Liver (tissue), 9 donors: Measurements from ENCODE around the gene DIS3L2. TPM values are rescaled to one million over a fixed set of nuclear protein-coding genes. Genes with fewer than 3 reads are reported as not detected.

ENCODE experiments used
- DNase-seq: peaks from one replicate; pipeline ENCODE4 v3.0.0-alpha.2; 2017; ENCODE audit warnings: low spot score
- H3K27ac ChIP-seq, 2 donors: one replicate each; pipeline ENCODE4 v1.7.0; 2013; ENCODE audit warnings: inconsistent platforms in 2 of 2, low read length in 2 of 2, control low read depth in 1 of 2, low read depth in 1 of 2, mild to moderate bottlenecking in 1 of 2
- H3K27me3 ChIP-seq, 4 donors: one replicate each; pipeline versions ENCODE4 v1.6.1 to v1.7.0; 2013; ENCODE audit warnings: low read length in 3 of 4, inconsistent platforms in 1 of 4, mild to moderate bottlenecking in 1 of 4, moderate library complexity in 1 of 4; ENCODE audit not compliant: control insufficient read depth in 4 of 4, insufficient read depth in 4 of 4
- H3K36me3 ChIP-seq, 4 donors: one replicate each; pipeline versions ENCODE4 v1.6.1 to v1.7.0; 2013; ENCODE audit warnings: low read length in 3 of 4, mild to moderate bottlenecking in 3 of 4, low read depth in 1 of 4, moderate library complexity in 1 of 4; ENCODE audit not compliant: control insufficient read depth in 4 of 4, insufficient read depth in 3 of 4
- H3K4me1 ChIP-seq, 4 donors: one replicate each; pipeline versions ENCODE4 v1.6.1 to v1.7.0; 2013; ENCODE audit warnings: low read length in 3 of 4, mild to moderate bottlenecking in 3 of 4, moderate library complexity in 1 of 4; ENCODE audit not compliant: control insufficient read depth in 4 of 4, insufficient read depth in 4 of 4
- H3K4me3 ChIP-seq, 3 donors: one replicate each; pipeline versions ENCODE4 v1.6.1 to v1.7.0; 2013; ENCODE audit warnings: low read length in 3 of 3, control low read depth in 1 of 3, low read depth in 1 of 3, mild to moderate bottlenecking in 1 of 3
- H3K9ac ChIP-seq, 2 donors: one replicate each; pipeline ENCODE4 v1.7.0; 2013; ENCODE audit warnings: low read length in 2 of 2, mild to moderate bottlenecking in 2 of 2, moderate library complexity in 2 of 2, control low read depth in 1 of 2, low read depth in 1 of 2
- H3K9me3 ChIP-seq, 4 donors: one replicate each; pipeline versions ENCODE4 v1.6.1 to v1.7.0; 2013; ENCODE audit warnings: low read length in 3 of 4; ENCODE audit not compliant: control insufficient read depth in 4 of 4
- EGR1 ChIP-seq, 2 donors: IDR thresholded peaks; 2 replicates each; pipeline ENCODE4 v1.6.1; 2016 to 2018; ENCODE audit warnings: antibody characterized with exemption in 2 of 2, low read depth in 2 of 2
- FOXA1 ChIP-seq: IDR thresholded peaks from 2 replicates; pipeline ENCODE4 v1.6.1; 2016; ENCODE audit warnings: antibody characterized with exemption
- GABPA ChIP-seq, 2 donors: IDR thresholded peaks in 1 of 2; conservative IDR thresholded peaks in 1 of 2; 2 replicates each; pipeline ENCODE4 v1.6.1; 2016; ENCODE audit warnings: antibody characterized with exemption in 2 of 2, mild to moderate bottlenecking in 1 of 2, moderate library complexity in 1 of 2
- HNF4A ChIP-seq, 2 donors: conservative IDR thresholded peaks; 2 replicates each; pipeline ENCODE4 v1.6.1; 2016; ENCODE audit warnings: antibody characterized with exemption in 2 of 2, mild to moderate bottlenecking in 2 of 2
- HNF4G ChIP-seq: IDR thresholded peaks from 2 replicates; pipeline ENCODE4 v1.6.1; 2016; ENCODE audit warnings: antibody characterized with exemption
- JUND ChIP-seq, 2 donors: IDR thresholded peaks; 2 replicates each; pipeline ENCODE4 v1.6.1; 2016; ENCODE audit warnings: antibody characterized with exemption in 2 of 2
- NR2F2 ChIP-seq: IDR thresholded peaks from 2 replicates; pipeline ENCODE4 v1.6.1; 2016; ENCODE audit warnings: antibody characterized with exemption
- RAD21 ChIP-seq, 2 donors: IDR thresholded peaks; 2 replicates each; pipeline ENCODE4 v1.6.1; 2016; ENCODE audit warnings: antibody characterized with exemption in 2 of 2, mild to moderate bottlenecking in 2 of 2
- TAF1 ChIP-seq: conservative IDR thresholded peaks from 2 replicates; pipeline ENCODE4 v1.6.1; 2016; ENCODE audit warnings: antibody characterized with exemption, mild to moderate bottlenecking
- YY1 ChIP-seq: IDR thresholded peaks from 2 replicates; pipeline ENCODE4 v1.6.1; 2016; ENCODE audit warnings: antibody characterized with exemption, mild to moderate bottlenecking
- WGBS: extraction: QIAGEN DNeasy Blood & Tissue Kit; methylation state at CpG from one replicate; pipeline ENCODE4 v1.1.7; 2013; 5-methylcytosine and 5-hydroxymethylcytosine counted together
- polyA plus RNA-seq, 2 donors: library from polyadenylated mRNA; stranded (reverse) in 1 of 2; unstranded in 1 of 2; fragments of 200-250 nt in 1 of 2; fragments of >200 nt in 1 of 2; fragmentation: Nextera tagmentation in 1 of 2; extraction: Ambion mirVana in 1 of 2; gene quantifications; one replicate each; pipeline versions ENCODE4 v1.2.1 to v1.2.3, GENCODE V29; 2013 to 2015
- total RNA-seq, 2 donors: library from RNA; depleted of rRNA; stranded (reverse); fragments of >200 nt; gene quantifications; one replicate each; pipeline ENCODE4 v1.2.3, GENCODE V29; 2014
- TF ChIP-seq, protein P1 (sequence below): IDR thresholded peaks from 2 replicates; pipeline ENCODE4 v1.6.1; 2016; ENCODE audit warnings: antibody characterized with exemption, mild to moderate bottlenecking
- TF ChIP-seq, protein P2 (sequence below): IDR thresholded peaks from 2 replicates; pipeline ENCODE4 v1.6.1; 2016; ENCODE audit warnings: antibody characterized with exemption
- donor health status: healthy.
- donor health status: healthy.
- donor health status: healthy.
- donor health status: healthy.
- donor health status: healthy.

The DIS3L2 gene
- total and polyA plus RNA-seq, 4 donors, result 5.7 to 21.5 (median 8.8) TPM

DNA sequence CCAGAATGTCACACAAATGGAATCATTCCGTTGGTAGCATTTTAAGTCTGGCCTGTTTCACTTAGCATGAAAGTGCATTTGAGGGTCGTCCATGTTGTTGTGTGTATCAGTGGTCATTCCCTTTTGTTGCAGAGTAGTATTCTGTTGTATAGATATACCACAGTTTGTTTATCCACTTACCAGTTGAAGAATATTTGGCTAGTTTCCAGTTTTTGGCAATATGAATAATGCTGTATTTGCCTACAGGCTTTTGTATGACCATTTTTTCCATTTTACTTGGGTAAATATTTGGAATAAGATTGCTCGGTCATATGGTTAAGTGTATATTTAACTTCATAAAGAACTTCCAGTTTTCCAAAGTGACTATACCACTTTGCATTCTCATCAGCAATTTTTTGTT is 317.0 kb downstream of the DIS3L2 start:
- no peaks in the 10 kb centered on the region for H3K4me1 ChIP-seq
- H3K27me3 ChIP-seq, result no peaks in the 10 kb centered on the region
- no peak overlapping the region for H3K4me3 ChIP-seq
- no peak overlapping the region for H3K9ac ChIP-seq
- no peak overlapping the region for H3K27ac ChIP-seq
- TF ChIP-seq RAD21 (IDR thresholded peaks at IDR 0.05) (no peak), NR2F2 (no peak), FOXA1 (no peak), GABPA (IDR thresholded peaks at IDR 0.05 in 1 of 2, conservative IDR thresholded peaks at IDR 0.05 in 1 of 2) (no peak), HNF4A (conservative IDR thresholded peaks at IDR 0.05) (no peak), JUND (IDR thresholded peaks at IDR 0.05) (no peak), TAF1 (no peak)
- TF ChIP-seq, protein P1, sequence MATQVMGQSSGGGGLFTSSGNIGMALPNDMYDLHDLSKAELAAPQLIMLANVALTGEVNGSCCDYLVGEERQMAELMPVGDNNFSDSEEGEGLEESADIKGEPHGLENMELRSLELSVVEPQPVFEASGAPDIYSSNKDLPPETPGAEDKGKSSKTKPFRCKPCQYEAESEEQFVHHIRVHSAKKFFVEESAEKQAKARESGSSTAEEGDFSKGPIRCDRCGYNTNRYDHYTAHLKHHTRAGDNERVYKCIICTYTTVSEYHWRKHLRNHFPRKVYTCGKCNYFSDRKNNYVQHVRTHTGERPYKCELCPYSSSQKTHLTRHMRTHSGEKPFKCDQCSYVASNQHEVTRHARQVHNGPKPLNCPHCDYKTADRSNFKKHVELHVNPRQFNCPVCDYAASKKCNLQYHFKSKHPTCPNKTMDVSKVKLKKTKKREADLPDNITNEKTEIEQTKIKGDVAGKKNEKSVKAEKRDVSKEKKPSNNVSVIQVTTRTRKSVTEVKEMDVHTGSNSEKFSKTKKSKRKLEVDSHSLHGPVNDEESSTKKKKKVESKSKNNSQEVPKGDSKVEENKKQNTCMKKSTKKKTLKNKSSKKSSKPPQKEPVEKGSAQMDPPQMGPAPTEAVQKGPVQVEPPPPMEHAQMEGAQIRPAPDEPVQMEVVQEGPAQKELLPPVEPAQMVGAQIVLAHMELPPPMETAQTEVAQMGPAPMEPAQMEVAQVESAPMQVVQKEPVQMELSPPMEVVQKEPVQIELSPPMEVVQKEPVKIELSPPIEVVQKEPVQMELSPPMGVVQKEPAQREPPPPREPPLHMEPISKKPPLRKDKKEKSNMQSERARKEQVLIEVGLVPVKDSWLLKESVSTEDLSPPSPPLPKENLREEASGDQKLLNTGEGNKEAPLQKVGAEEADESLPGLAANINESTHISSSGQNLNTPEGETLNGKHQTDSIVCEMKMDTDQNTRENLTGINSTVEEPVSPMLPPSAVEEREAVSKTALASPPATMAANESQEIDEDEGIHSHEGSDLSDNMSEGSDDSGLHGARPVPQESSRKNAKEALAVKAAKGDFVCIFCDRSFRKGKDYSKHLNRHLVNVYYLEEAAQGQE, result no peak
- TF ChIP-seq, protein P2, sequence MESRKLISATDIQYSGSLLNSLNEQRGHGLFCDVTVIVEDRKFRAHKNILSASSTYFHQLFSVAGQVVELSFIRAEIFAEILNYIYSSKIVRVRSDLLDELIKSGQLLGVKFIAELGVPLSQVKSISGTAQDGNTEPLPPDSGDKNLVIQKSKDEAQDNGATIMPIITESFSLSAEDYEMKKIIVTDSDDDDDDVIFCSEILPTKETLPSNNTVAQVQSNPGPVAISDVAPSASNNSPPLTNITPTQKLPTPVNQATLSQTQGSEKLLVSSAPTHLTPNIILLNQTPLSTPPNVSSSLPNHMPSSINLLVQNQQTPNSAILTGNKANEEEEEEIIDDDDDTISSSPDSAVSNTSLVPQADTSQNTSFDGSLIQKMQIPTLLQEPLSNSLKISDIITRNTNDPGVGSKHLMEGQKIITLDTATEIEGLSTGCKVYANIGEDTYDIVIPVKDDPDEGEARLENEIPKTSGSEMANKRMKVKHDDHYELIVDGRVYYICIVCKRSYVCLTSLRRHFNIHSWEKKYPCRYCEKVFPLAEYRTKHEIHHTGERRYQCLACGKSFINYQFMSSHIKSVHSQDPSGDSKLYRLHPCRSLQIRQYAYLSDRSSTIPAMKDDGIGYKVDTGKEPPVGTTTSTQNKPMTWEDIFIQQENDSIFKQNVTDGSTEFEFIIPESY, result no peak
- WGBS, result 98% methylated on average over 3 of the region's 3 CpGs
- peaks cover 0 to 9% (median 5%) of the 10 kb centered on the region in 4 donors for H3K36me3 ChIP-seq
- no peak for DNase-seq
- H3K9me3 ChIP-seq, result peaks cover 0 to 1% (median 0%) of the 10 kb centered on the region in 4 donors

DNA sequence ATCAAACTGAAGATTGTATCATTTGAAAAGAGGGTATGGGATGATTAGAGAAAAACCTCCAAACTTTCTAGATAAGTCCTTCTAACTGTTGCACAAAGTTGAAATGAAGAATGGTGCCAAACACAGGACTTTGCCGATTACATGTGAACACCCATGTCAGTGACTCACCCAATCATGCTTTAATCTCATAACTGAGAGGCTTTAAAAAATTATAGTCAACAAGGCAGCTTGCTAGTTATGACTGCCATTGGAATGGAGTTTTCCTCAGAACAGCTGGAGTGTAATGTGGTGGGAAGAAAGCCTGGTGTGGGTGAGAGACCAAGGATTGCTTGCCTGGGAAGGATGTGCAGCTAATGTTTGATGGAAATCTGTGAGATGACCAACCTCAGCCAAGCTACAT is 318.8 kb downstream of the DIS3L2 start:
- H3K4me3 ChIP-seq, result no peak overlapping the region
- TF ChIP-seq NR2F2, result no peak
- no peak for TF ChIP-seq RAD21 (IDR thresholded peaks at IDR 0.05)
- TF ChIP-seq EGR1 (IDR thresholded peaks at IDR 0.05; ENCODE audit: low read depth in 2 of 2), result no peak
- no peak for TF ChIP-seq HNF4G
- TF ChIP-seq, protein P2, result no peak
- no peak for TF ChIP-seq YY1
- no peak for TF ChIP-seq HNF4A (conservative IDR thresholded peaks at IDR 0.05)
- TF ChIP-seq TAF1, result no peak
- H3K27ac ChIP-seq, result no peak overlapping the region
- H3K36me3 ChIP-seq, result peaks cover 0 to 4% (median 3%) of the 10 kb centered on the region in 4 donors
- DNase-seq, result no peak
- H3K9me3 ChIP-seq, result peaks cover 0 to 1% (median 0%) of the 10 kb centered on the region in 4 donors
- 93% methylated on average over 1 of the region's 1 CpG for WGBS
- no peak overlapping the region for H3K9ac ChIP-seq
- no peaks in the 10 kb centered on the region for H3K4me1 ChIP-seq
- no peaks in the 10 kb centered on the region for H3K27me3 ChIP-seq
